ENCODE data around the gene NDOR1. TPM values are rescaled to one million over a fixed set of nuclear protein-coding genes. Genes with fewer than 3 reads are reported as not detected.

The NDOR1 gene
- total and polyA plus RNA-seq, 5 donors from 2014 or later: 3.9 to 30.0 (median 5.3) TPM

- Histone ChIP-seq H3K27me3 (ENCODE audit: control insufficient read depth, insufficient read depth, low read length) (no peaks in the 10 kb centered on the region), H3K4me3 (ENCODE audit: low read depth, low read length) (peak within 1 kb of the TSS; percentile 71), H3K27ac (ENCODE audit: insufficient read depth, low read length, poor library complexity, severe bottlenecking) (peak within 1 kb of the TSS; percentile 98), H3K36me3 (ENCODE audit: control insufficient read depth, insufficient read depth, low read length) (peaks cover 17% of the 10 kb centered on the region), H3K4me1 (ENCODE audit: control insufficient read depth, insufficient read depth, low read length, poor library complexity, severe bottlenecking) (peaks cover 39% of the 10 kb centered on the region), H3K9me3 (ENCODE audit: control insufficient read depth in 2 of 2, low read length in 2 of 2) (no peaks in the 10 kb centered on the region)
- peak within 1 kb of the TSS; percentile 94 to 97 (median 94) for H3K27ac Mint-ChIP-seq
- peak within 1 kb of the TSS; percentile 92 to 97 (median 94) for H3K4me3 Mint-ChIP-seq
- H3K27me3 Mint-ChIP-seq: no peaks in the 10 kb centered on the region
- peaks cover 0 to 51% (median 13%) of the 10 kb centered on the region in 4 donors for H3K4me1 Mint-ChIP-seq
- peak; percentile 68 to 76 for ATAC-seq (ENCODE audit: low read depth in 2 of 2)
- H3K9me3 Mint-ChIP-seq: peaks cover 0 to 2% (median 0%) of the 10 kb centered on the region in 7 donors
- peak; percentile 88 to 94 (median 93) for DNase-seq
- H3K36me3 Mint-ChIP-seq: peaks cover 4% of the 10 kb centered on the region
These were observed 16.8 kb upstream of the NDOR1 start, which contains the start of the genes ANAPC2 and SSNA1 for GRCh38 chr9:137188490-137189296. TSS of gene ANAPC2 (minus strand) at chr9:137188560. CDS start at chr9:137188532, 28 bp downstream. TSS of gene SSNA1 (plus strand) at chr9:137188676. CDS start at chr9:137188727, 51 bp downstream.

GRCh38 chr9:137189297-137190295, 15.9 kb upstream of the NDOR1 start:
- H3K36me3 ChIP-seq (ENCODE audit: control insufficient read depth, insufficient read depth, low read length): peaks cover 10% of the 10 kb centered on the region
- no peaks in the 10 kb centered on the region for H3K9me3 ChIP-seq (ENCODE audit: control insufficient read depth in 2 of 2, low read length in 2 of 2)
- Mint-ChIP-seq H3K4me1 (peaks cover 0 to 45% (median 13%) of the 10 kb centered on the region in 4 donors), H3K9me3 (no peaks in the 10 kb centered on the region), H3K36me3 (no peaks in the 10 kb centered on the region), H3K27me3 (no peaks in the 10 kb centered on the region), H3K27ac (peak overlapping the region; percentile 94 to 97 (median 94)), H3K4me3 (peak overlapping the region; percentile 84 to 97 (median 92))
- no peaks in the 10 kb centered on the region for H3K27me3 ChIP-seq (ENCODE audit: control insufficient read depth, insufficient read depth, low read length)
- peak overlapping the region; percentile 98 for H3K27ac ChIP-seq (ENCODE audit: insufficient read depth, low read length, poor library complexity, severe bottlenecking)
- peak overlapping the region; percentile 53 for H3K4me3 ChIP-seq (ENCODE audit: low read depth, low read length)
- DNase-seq: no peak
- ATAC-seq (ENCODE audit: low read depth in 2 of 2): no peak
- peaks cover 39% of the 10 kb centered on the region for H3K4me1 ChIP-seq (ENCODE audit: control insufficient read depth, insufficient read depth, low read length, poor library complexity, severe bottlenecking)

- Histone ChIP-seq H3K4me1 (ENCODE audit: control insufficient read depth, insufficient read depth, low read length, poor library complexity, severe bottlenecking) (peaks cover 39% of the 10 kb centered on the region), H3K36me3 (ENCODE audit: control insufficient read depth, insufficient read depth, low read length) (peaks cover 10% of the 10 kb centered on the region), H3K9me3 (ENCODE audit: control insufficient read depth in 2 of 2, low read length in 2 of 2) (no peaks in the 10 kb centered on the region), H3K27ac (ENCODE audit: insufficient read depth, low read length, poor library complexity, severe bottlenecking) (no peak overlapping the region), H3K27me3 (ENCODE audit: control insufficient read depth, insufficient read depth, low read length) (no peaks in the 10 kb centered on the region), H3K4me3 (ENCODE audit: low read depth, low read length) (no peak overlapping the region)
- Mint-ChIP-seq H3K9me3 (no peaks in the 10 kb centered on the region), H3K4me1 (peaks cover 0 to 43% (median 13%) of the 10 kb centered on the region in 4 donors), H3K27ac (peak overlapping the region in 1 of 3 donors; percentile 36), H3K36me3 (no peaks in the 10 kb centered on the region), H3K27me3 (no peaks in the 10 kb centered on the region), H3K4me3 (peak overlapping the region; percentile 54 to 92 (median 76))
- ATAC-seq (ENCODE audit: low read depth in 2 of 2): no peak
- no peak for DNase-seq
These were observed 15.1 kb upstream of the NDOR1 start for GRCh38 chr9:137190315-137190856.

GRCh38 chr9:137191245-137191644, 14.3 kb upstream of the NDOR1 start:
- no peaks in the 10 kb centered on the region for H3K27me3 ChIP-seq (ENCODE audit: control insufficient read depth, insufficient read depth, low read length)
- H3K36me3 ChIP-seq (ENCODE audit: control insufficient read depth, insufficient read depth, low read length): peaks cover 4% of the 10 kb centered on the region
- no peaks in the 10 kb centered on the region for H3K9me3 ChIP-seq (ENCODE audit: control insufficient read depth in 2 of 2, low read length in 2 of 2)
- no peak overlapping the region for H3K4me3 ChIP-seq (ENCODE audit: low read depth, low read length)
- Mint-ChIP-seq H3K9me3 (no peaks in the 10 kb centered on the region), H3K27ac (no peak overlapping the region), H3K36me3 (no peaks in the 10 kb centered on the region), H3K27me3 (no peaks in the 10 kb centered on the region), H3K4me3 (peak overlapping the region in 2 of 4 donors; percentile 54 to 62), H3K4me1 (peaks cover 0 to 35% (median 11%) of the 10 kb centered on the region in 4 donors)
- H3K4me1 ChIP-seq (ENCODE audit: control insufficient read depth, insufficient read depth, low read length, poor library complexity, severe bottlenecking): peaks cover 34% of the 10 kb centered on the region
- no peak for ATAC-seq (ENCODE audit: low read depth in 2 of 2)
- DNase-seq: no peak
- H3K27ac ChIP-seq (ENCODE audit: insufficient read depth, low read length, poor library complexity, severe bottlenecking): no peak overlapping the region

- H3K27ac Mint-ChIP-seq: no peak overlapping the region
- peak overlapping the region in 1 of 4 donors; percentile 35 for H3K4me3 Mint-ChIP-seq
- H3K4me1 ChIP-seq (ENCODE audit: control insufficient read depth, insufficient read depth, low read length, poor library complexity, severe bottlenecking): peaks cover 28% of the 10 kb centered on the region
- peaks cover 4% of the 10 kb centered on the region for H3K36me3 ChIP-seq (ENCODE audit: control insufficient read depth, insufficient read depth, low read length)
- H3K9me3 ChIP-seq (ENCODE audit: control insufficient read depth in 2 of 2, low read length in 2 of 2): no peaks in the 10 kb centered on the region
- ATAC-seq (ENCODE audit: low read depth in 2 of 2) (no peak), DNase-seq (no peak)
- H3K27me3 Mint-ChIP-seq: no peaks in the 10 kb centered on the region
- H3K9me3 Mint-ChIP-seq: no peaks in the 10 kb centered on the region
- no peaks in the 10 kb centered on the region for H3K36me3 Mint-ChIP-seq
- H3K27me3 ChIP-seq (ENCODE audit: control insufficient read depth, insufficient read depth, low read length): no peaks in the 10 kb centered on the region
- H3K4me3 ChIP-seq (ENCODE audit: low read depth, low read length): no peak overlapping the region
- peaks cover 0 to 29% (median 7%) of the 10 kb centered on the region in 4 donors for H3K4me1 Mint-ChIP-seq
- H3K27ac ChIP-seq (ENCODE audit: insufficient read depth, low read length, poor library complexity, severe bottlenecking): no peak overlapping the region
These were observed 13.6 kb upstream of the NDOR1 start for GRCh38 chr9:137191691-137192447.

GRCh38 chr9:137192448-137192780, 13.1 kb upstream of the NDOR1 start:
- Mint-ChIP-seq H3K4me3 (peak overlapping the region in 1 of 4 donors; percentile 35), H3K9me3 (no peaks in the 10 kb centered on the region), H3K4me1 (peaks cover 0 to 24% (median 4%) of the 10 kb centered on the region in 4 donors), H3K27me3 (no peaks in the 10 kb centered on the region), H3K27ac (no peak overlapping the region), H3K36me3 (no peaks in the 10 kb centered on the region)
- DNase-seq (no peak), ATAC-seq (ENCODE audit: low read depth in 2 of 2) (no peak)
- no peaks in the 10 kb centered on the region for H3K9me3 ChIP-seq (ENCODE audit: control insufficient read depth in 2 of 2, low read length in 2 of 2)
- H3K4me3 ChIP-seq (ENCODE audit: low read depth, low read length): no peak overlapping the region
- no peaks in the 10 kb centered on the region for H3K27me3 ChIP-seq (ENCODE audit: control insufficient read depth, insufficient read depth, low read length)
- H3K27ac ChIP-seq (ENCODE audit: insufficient read depth, low read length, poor library complexity, severe bottlenecking): no peak overlapping the region
- peaks cover 4% of the 10 kb centered on the region for H3K36me3 ChIP-seq (ENCODE audit: control insufficient read depth, insufficient read depth, low read length)
- peaks cover 22% of the 10 kb centered on the region for H3K4me1 ChIP-seq (ENCODE audit: control insufficient read depth, insufficient read depth, low read length, poor library complexity, severe bottlenecking)

GRCh38 chr9:137192859-137193258, 12.6 kb upstream of the NDOR1 start:
- Histone ChIP-seq H3K27ac (ENCODE audit: insufficient read depth, low read length, poor library complexity, severe bottlenecking) (no peak overlapping the region), H3K4me1 (ENCODE audit: control insufficient read depth, insufficient read depth, low read length, poor library complexity, severe bottlenecking) (peaks cover 18% of the 10 kb centered on the region), H3K36me3 (ENCODE audit: control insufficient read depth, insufficient read depth, low read length) (peaks cover 4% of the 10 kb centered on the region), H3K27me3 (ENCODE audit: control insufficient read depth, insufficient read depth, low read length) (no peaks in the 10 kb centered on the region), H3K9me3 (ENCODE audit: control insufficient read depth in 2 of 2, low read length in 2 of 2) (no peaks in the 10 kb centered on the region), H3K4me3 (ENCODE audit: low read depth, low read length) (no peak overlapping the region)
- ATAC-seq (ENCODE audit: low read depth in 2 of 2) (no peak), DNase-seq (no peak)
- Mint-ChIP-seq H3K4me1 (peaks cover 0 to 20% (median under 1%) of the 10 kb centered on the region in 4 donors), H3K27ac (no peak overlapping the region), H3K4me3 (peak overlapping the region in 1 of 4 donors; percentile 41), H3K9me3 (no peaks in the 10 kb centered on the region), H3K36me3 (no peaks in the 10 kb centered on the region), H3K27me3 (no peaks in the 10 kb centered on the region)

Measured in CD4-positive, CD25-positive, alpha-beta regulatory T cell (primary cell).